NCI-H524 treated with DMSO at 0.1 percent for 48 hours (cell line): ENCODE results near the gene SCTR.
A peak's percentile ranks its signal among the peaks of the same experiment; 100 is the strongest.

ENCODE experiments used
- DNase-seq: peaks from one replicate; lab custom pipeline; 2025; lab: John Stamatoyannopoulos, UW

The SCTR gene

GRCh38 chr2:119523952-119524694 is at the start of gene SCTR:
SCTR (minus strand) TSS chr2:119524483; CDS start chr2:119524226, 257 bp downstream.
- DNase-seq = no peak

GRCh38 chr2:119567292-119567691 is 43.0 kb upstream of the SCTR start:
- no peak for DNase-seq

GRCh38 chr2:119565481-119565880 is 41.2 kb upstream of the SCTR start:
- DNase-seq = no peak

GRCh38 chr2:119553687-119554344 is 29.5 kb upstream of the SCTR start:
- DNase-seq = no peak

- DNase-seq = no peak
Observed at GRCh38 chr2:119552902-119553301, 28.6 kb upstream of the SCTR start.

GRCh38 chr2:119550856-119551255 is 26.6 kb upstream of the SCTR start:
- DNase-seq = no peak

GRCh38 chr2:119550346-119550745 is 26.1 kb upstream of the SCTR start:
- no peak for DNase-seq

GRCh38 chr2:119549241-119549640 is 25.0 kb upstream of the SCTR start:
- peak; percentile 19 for DNase-seq

GRCh38 chr2:119548516-119549120 is 24.3 kb upstream of the SCTR start:
- no peak for DNase-seq

- no peak for DNase-seq
Observed at GRCh38 chr2:119546447-119546767, 22.1 kb upstream of the SCTR start.

- no peak for DNase-seq
Observed at GRCh38 chr2:119545754-119546446, 21.6 kb upstream of the SCTR start.

GRCh38 chr2:119544939-119545475 is 20.7 kb upstream of the SCTR start:
- no peak for DNase-seq

GRCh38 chr2:119544075-119544938 is 20.0 kb upstream of the SCTR start, which contains the start of gene CFAP221:
CFAP221 (plus strand) TSS chr2:119544449; CDS start chr2:119546132, 1,683 bp downstream.
- DNase-seq = no peak

GRCh38 chr2:119541476-119541875 is 17.2 kb upstream of the SCTR start:
- DNase-seq = no peak

GRCh38 chr2:119537792-119538191 is 13.5 kb upstream of the SCTR start:
- DNase-seq = no peak

GRCh38 chr2:119536707-119537106 is 12.4 kb upstream of the SCTR start:
- DNase-seq = no peak

- DNase-seq = no peak
Observed at GRCh38 chr2:119536211-119536610, 11.9 kb upstream of the SCTR start.

GRCh38 chr2:119533560-119533959 is 9.3 kb upstream of the SCTR start:
- DNase-seq = no peak

GRCh38 chr2:119531292-119531691 is 7.0 kb upstream of the SCTR start:
- no peak for DNase-seq

- no peak for DNase-seq
Observed at GRCh38 chr2:119527999-119528398, 3.7 kb upstream of the SCTR start.

GRCh38 chr2:119525614-119526013 is 1.3 kb upstream of the SCTR start:
- DNase-seq = no peak
